ENCODE data around the gene SURF6. TPM values are rescaled to one million over a fixed set of nuclear protein-coding genes. Genes with fewer than 3 reads are reported as not detected.

The SURF6 gene
- total RNA-seq, 4 donors from 2014 or later: 14.5 to 28.6 (median 22.0) TPM

- Histone ChIP-seq H3K4me3 (peak overlapping the region in 1 of 4 donors; percentile 82), H3K9me3 (no peaks in the 10 kb centered on the region), H3K36me3 (peaks cover 18 to 51% (median 33%) of the 10 kb centered on the region in 3 donors), H3K27me3 (no peaks in the 10 kb centered on the region), H3K27ac (no peak overlapping the region), H3K4me1 (peaks cover 25 to 62% (median 25%) of the 10 kb centered on the region in 3 donors)
- TF ChIP-seq CTCF (IDR thresholded peaks at IDR 0.05): no peak
- TF ChIP-seq POLR2A (IDR thresholded peaks at IDR 0.05): no peak
- WGBS, 2 donors: 41 to 43% methylated on average over 2 to 4 of the region's 6 CpGs
- intact Hi-C loops (cut with DNase I): no loop called here
- no peak for DNase-seq
Observed at GRCh38 chr9:133334161-133334560, 1.8 kb downstream of the SURF6 start.

GRCh38 chr9:133333566-133333965 lies 2.4 kb downstream of the SURF6 start:
- Histone ChIP-seq H3K4me3 (no peak overlapping the region), H3K36me3 (peaks cover 18 to 51% (median 33%) of the 10 kb centered on the region in 3 donors), H3K27ac (no peak overlapping the region), H3K27me3 (no peaks in the 10 kb centered on the region), H3K4me1 (peaks cover 25 to 60% (median 25%) of the 10 kb centered on the region in 3 donors), H3K9me3 (no peaks in the 10 kb centered on the region)
- 100% methylated on average over 4 of the region's 10 CpGs; no CpG with 5 or more reads in 1 of the 2 donors for WGBS, 2 donors
- no peak for DNase-seq
- intact Hi-C loops (cut with DNase I): no loop called here
- TF ChIP-seq POLR2A (IDR thresholded peaks at IDR 0.05) (no peak), CTCF (IDR thresholded peaks at IDR 0.05) (no peak)

GRCh38 chr9:133333011-133333410 lies 3.0 kb downstream of the SURF6 start:
- Histone ChIP-seq H3K4me3 (no peak overlapping the region), H3K27me3 (no peaks in the 10 kb centered on the region), H3K27ac (no peak overlapping the region), H3K4me1 (peaks cover 25 to 59% (median 25%) of the 10 kb centered on the region in 3 donors), H3K9me3 (no peaks in the 10 kb centered on the region), H3K36me3 (peaks cover 18 to 51% (median 33%) of the 10 kb centered on the region in 3 donors)
- no peak for DNase-seq
- TF ChIP-seq POLR2A (IDR thresholded peaks at IDR 0.05) (no peak), CTCF (IDR thresholded peaks at IDR 0.05) (no peak)
- 82 to 94% methylated on average over 5 to 11 of the region's 11 CpGs for WGBS, 2 donors
- intact Hi-C loops (cut with DNase I): no loop called here

- H3K9me3 ChIP-seq: no peaks in the 10 kb centered on the region
- peaks cover 18 to 51% (median 33%) of the 10 kb centered on the region in 3 donors for H3K36me3 ChIP-seq
- TF ChIP-seq POLR2A (IDR thresholded peaks at IDR 0.05): no peak
- peaks cover 25 to 58% (median 25%) of the 10 kb centered on the region in 3 donors for H3K4me1 ChIP-seq
- no peak overlapping the region for H3K27ac ChIP-seq
- no peak for DNase-seq
- no peak overlapping the region for H3K4me3 ChIP-seq
- no peaks in the 10 kb centered on the region for H3K27me3 ChIP-seq
- intact Hi-C loops (cut with DNase I): no loop called here
- WGBS, 2 donors: 79 to 83% methylated on average over 12 of the region's 20 CpGs
Observed at GRCh38 chr9:133332381-133332730, 3.6 kb downstream of the SURF6 start.

GRCh38 chr9:133331641-133332380 lies 4.2 kb downstream of the SURF6 start:
- H3K9me3 ChIP-seq: no peaks in the 10 kb centered on the region
- intact Hi-C loops (cut with DNase I): no loop called here
- no peak for DNase-seq

More at GRCh38 chr9:133331641-133332380, 4.2 kb downstream of the SURF6 start:
- Histone ChIP-seq H3K27me3 (no peaks in the 10 kb centered on the region), H3K36me3 (peaks cover 18 to 51% (median 33%) of the 10 kb centered on the region in 3 donors), H3K4me1 (peaks cover 22 to 53% (median 24%) of the 10 kb centered on the region in 3 donors), H3K27ac (no peak overlapping the region), H3K4me3 (no peak overlapping the region)
- no peak for TF ChIP-seq POLR2A (IDR thresholded peaks at IDR 0.05)
- TF ChIP-seq CTCF (IDR thresholded peaks at IDR 0.05): no peak
- WGBS, 2 donors: 95 to 97% methylated on average over 45 to 53 of the region's 57 CpGs

All from esophagus squamous epithelium (tissue), 5 donors.